Germinal center (tissue), 1 donor: ENCODE measurements around the gene OTUD6A.

Experiments
- DNase-seq: peaks from one replicate; pipeline ENCODE4 v3.0.0; 2012; ENCODE audit warnings: mixed read lengths, low spot score

Gene OTUD6A

GRCh38 chrX:70062076-70062475, at the start of gene OTUD6A:
Gene OTUD6A (plus strand): TSS chrX:70062457. CDS start chrX:70062525, 68 bp downstream.
- no peak for DNase-seq

- DNase-seq: no peak
These were observed 49.5 kb upstream of the OTUD6A start for GRCh38 chrX:70012756-70013155.

- no peak for DNase-seq
These were observed 48.5 kb upstream of the OTUD6A start for GRCh38 chrX:70013466-70014381.

GRCh38 chrX:70016513-70016912, 45.7 kb upstream of the OTUD6A start:
- DNase-seq: no peak

- DNase-seq: no peak
These were observed 39.6 kb upstream of the OTUD6A start for GRCh38 chrX:70022616-70023015.

GRCh38 chrX:70025464-70025863, 36.8 kb upstream of the OTUD6A start:
- no peak for DNase-seq

GRCh38 chrX:70026112-70026850, 36.0 kb upstream of the OTUD6A start:
- DNase-seq: no peak

GRCh38 chrX:70026851-70027200, 35.4 kb upstream of the OTUD6A start:
- DNase-seq: no peak

- DNase-seq: no peak
These were observed 32.4 kb upstream of the OTUD6A start for GRCh38 chrX:70029863-70030262.

- DNase-seq: peak; percentile 32
These were observed 31.9 kb upstream of the OTUD6A start for GRCh38 chrX:70030301-70030767.

- DNase-seq: no peak
These were observed 29.5 kb upstream of the OTUD6A start for GRCh38 chrX:70032792-70033191.

GRCh38 chrX:70033348-70034051, 28.8 kb upstream of the OTUD6A start:
- peak; percentile 12 for DNase-seq

GRCh38 chrX:70034646-70035045, 27.6 kb upstream of the OTUD6A start:
- DNase-seq: no peak

- no peak for DNase-seq
These were observed 23.7 kb upstream of the OTUD6A start for GRCh38 chrX:70038515-70038914.

GRCh38 chrX:70038951-70039350, 23.3 kb upstream of the OTUD6A start:
- DNase-seq: no peak

GRCh38 chrX:70039758-70040157, 22.5 kb upstream of the OTUD6A start:
- DNase-seq: no peak

- DNase-seq: no peak
These were observed 20.3 kb upstream of the OTUD6A start for GRCh38 chrX:70041993-70042392.

- DNase-seq: no peak
These were observed 19.6 kb upstream of the OTUD6A start for GRCh38 chrX:70042399-70043371.

GRCh38 chrX:70043685-70044084, 18.6 kb upstream of the OTUD6A start:
- no peak for DNase-seq

- DNase-seq: no peak
These were observed 17.6 kb upstream of the OTUD6A start for GRCh38 chrX:70044541-70045245.

GRCh38 chrX:70046978-70047377, 15.3 kb upstream of the OTUD6A start:
- DNase-seq: no peak
